Measurements from ENCODE around the gene IGLON5.

IGLON5 gene

DNA sequence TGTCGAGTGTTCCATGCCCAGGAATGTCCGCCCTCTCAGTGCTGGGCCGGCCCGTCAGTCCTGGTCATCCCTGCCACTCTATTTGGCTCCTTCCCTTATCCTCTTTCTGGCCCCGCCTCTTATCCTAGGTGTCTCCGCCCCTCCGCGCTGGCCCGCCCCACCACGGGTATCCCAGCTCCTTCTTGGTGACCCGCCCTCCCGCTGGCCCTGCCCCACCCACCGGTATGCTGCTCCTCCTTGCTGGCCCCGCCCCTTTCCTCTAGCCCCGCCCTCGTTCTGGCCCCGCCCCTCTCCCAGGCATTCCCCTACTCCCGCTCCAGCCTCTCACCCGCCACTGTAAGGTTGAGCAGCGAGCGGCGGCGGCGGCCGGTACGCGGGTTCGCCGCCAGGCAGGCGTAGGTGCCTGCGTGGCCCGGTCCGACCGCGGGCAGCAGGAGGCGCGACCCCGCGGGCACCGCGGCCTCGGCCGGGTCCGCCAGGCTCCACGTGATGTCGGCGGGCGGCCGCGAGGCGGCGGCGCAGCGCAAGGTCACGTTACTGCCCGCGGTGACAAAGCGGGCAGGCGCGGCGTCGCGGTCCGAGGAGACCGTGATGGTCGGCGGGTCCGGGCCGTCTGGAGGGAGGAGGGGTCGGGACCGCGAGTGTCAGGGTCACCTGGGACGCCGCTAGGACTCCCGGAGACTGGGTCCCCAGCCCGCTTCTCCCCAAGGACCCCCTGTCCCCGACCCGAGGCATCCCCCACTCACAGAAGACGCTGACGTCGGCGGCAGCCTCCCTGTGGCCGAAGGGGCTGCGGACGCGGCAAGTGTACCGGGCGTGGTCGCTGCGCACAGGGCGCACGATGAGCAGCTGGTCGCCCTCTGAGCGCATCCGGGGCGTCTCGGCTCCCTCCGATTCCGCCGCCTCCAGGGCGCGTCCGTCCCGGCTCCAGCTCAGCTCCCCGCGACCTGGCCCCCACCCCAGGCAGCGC lies 28.5 kb downstream of the IGLON5 start:
- Mint-ChIP-seq H3K27ac (peak overlapping the region; percentile 83), H3K4me1 (ENCODE audit: low read depth) (peaks cover 20% of the 10 kb centered on the region), H3K9me3 (ENCODE audit: low read depth) (no peaks in the 10 kb centered on the region), H3K27me3 (peaks cover 3% of the 10 kb centered on the region), H3K36me3 (peaks cover 2% of the 10 kb centered on the region), H3K4me3 (peak overlapping the region; percentile 95)

DNA sequence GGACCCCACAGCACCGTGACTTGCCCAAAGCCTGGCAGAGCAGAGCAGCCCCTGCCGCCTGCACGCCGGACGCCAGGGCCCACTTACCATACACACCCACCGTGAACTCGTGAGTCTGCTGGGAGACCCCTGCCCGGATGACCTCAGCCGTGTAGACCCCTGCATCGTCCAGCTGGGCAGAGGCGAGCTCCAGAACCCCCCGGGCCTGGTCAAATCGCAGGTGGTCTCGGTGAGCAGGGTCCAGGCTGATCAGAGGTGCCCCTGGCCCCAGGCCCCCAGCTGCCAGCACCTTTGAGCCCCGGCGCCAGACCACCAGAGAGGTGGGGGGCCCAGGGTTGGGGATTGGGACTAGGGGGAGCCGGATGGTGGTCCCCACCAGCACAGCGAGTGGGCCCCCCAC lies 29.6 kb downstream of the IGLON5 start:
- H3K27me3 Mint-ChIP-seq, result no peaks in the 10 kb centered on the region
- no peak overlapping the region for H3K27ac Mint-ChIP-seq
- H3K4me3 Mint-ChIP-seq, result peak overlapping the region; percentile 77
- no peaks in the 10 kb centered on the region for H3K9me3 Mint-ChIP-seq (ENCODE audit: low read depth)
- peaks cover 2% of the 10 kb centered on the region for H3K36me3 Mint-ChIP-seq
- peaks cover 20% of the 10 kb centered on the region for H3K4me1 Mint-ChIP-seq (ENCODE audit: low read depth)

DNA sequence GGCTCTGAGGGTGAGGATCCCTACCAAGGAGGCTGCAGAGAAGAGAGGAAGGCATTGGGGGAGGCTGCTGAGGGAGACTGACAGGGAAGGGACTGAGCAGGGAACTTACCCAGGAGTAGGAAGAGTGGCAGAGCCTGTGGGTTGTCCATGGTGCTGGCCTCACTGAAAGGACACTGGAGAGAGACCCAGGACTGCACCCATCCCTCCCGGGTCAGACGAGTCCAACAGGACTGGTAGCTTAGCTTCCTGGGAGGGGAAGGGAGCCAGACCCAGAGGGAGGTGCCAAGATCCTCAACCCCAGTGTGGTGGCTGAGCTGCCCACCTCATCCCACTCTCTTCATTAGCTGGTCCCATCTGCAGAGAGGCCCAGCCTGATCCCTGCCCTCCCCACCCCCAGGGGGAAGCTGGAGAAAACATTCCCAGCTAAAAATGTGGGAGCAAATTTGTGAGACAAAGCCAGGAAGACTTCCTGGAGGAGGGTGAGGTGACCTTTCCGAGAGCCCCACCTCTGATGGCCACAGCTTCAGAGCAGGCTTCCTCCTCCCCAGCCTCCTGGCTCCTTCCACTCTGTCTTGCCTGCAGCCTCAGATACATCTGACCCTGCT lies 30.6 kb downstream of the IGLON5 start, which contains the start of gene VSIG10L:
Gene VSIG10L, minus strand, starts transcription at position 164 of the 605 bp plus-strand sequence. Its CDS starts 15 bp downstream, at position 149.
- Mint-ChIP-seq H3K9me3 (ENCODE audit: low read depth) (no peaks in the 10 kb centered on the region), H3K27me3 (no peaks in the 10 kb centered on the region), H3K36me3 (peaks cover 2% of the 10 kb centered on the region), H3K27ac (peak within 1 kb of the TSS; percentile 22), H3K4me1 (ENCODE audit: low read depth) (peaks cover 20% of the 10 kb centered on the region), H3K4me3 (peak within 1 kb of the TSS; percentile 77)

DNA sequence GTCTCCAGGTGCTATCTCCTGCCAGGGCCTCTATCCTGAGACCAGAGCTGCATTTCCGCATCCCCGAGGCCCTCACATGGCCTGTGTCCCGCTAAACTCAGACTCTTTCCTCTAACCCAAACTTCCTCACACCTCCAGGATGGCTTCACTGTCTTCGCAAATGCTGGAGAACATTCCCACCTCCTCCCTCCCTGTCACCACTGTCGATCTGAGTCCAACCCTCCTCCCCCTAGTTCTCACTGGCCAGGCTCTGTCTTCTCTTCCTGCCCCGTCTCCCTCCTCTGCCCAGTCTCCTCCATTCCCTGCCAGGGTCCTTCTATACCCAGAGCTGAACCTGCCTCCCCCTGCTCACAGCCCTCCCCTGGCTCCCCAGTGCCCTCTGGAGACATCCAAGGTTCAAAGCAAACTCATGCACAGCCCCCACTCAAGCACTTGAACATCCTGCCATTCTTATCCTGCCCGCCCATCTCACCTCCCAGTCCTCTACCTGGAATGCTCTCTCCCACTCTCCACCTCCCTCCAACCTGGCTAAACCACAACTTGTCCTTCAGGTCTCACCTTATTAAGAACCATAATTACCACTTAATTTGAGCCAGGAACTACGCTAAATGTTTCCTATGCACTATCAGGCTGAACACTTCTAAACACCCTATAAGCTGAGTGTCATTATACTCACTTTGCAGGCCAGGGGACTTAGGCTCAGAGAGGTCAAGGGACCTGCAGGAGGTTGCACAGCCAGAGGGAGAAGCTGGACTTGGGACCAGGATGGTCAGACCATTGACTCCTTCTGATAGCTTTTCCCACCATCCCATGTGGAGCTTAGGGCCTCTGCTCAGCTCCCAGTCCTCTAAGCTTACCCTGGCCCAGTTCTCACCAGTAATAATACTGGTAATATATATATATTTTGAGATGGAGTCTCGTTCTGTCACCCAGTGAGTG lies 31.5 kb downstream of the IGLON5 start:
- Mint-ChIP-seq H3K9me3 (ENCODE audit: low read depth) (no peaks in the 10 kb centered on the region), H3K27me3 (no peaks in the 10 kb centered on the region), H3K36me3 (peaks cover 5% of the 10 kb centered on the region), H3K4me1 (ENCODE audit: low read depth) (peaks cover 20% of the 10 kb centered on the region), H3K4me3 (no peak overlapping the region), H3K27ac (no peak overlapping the region)

DNA sequence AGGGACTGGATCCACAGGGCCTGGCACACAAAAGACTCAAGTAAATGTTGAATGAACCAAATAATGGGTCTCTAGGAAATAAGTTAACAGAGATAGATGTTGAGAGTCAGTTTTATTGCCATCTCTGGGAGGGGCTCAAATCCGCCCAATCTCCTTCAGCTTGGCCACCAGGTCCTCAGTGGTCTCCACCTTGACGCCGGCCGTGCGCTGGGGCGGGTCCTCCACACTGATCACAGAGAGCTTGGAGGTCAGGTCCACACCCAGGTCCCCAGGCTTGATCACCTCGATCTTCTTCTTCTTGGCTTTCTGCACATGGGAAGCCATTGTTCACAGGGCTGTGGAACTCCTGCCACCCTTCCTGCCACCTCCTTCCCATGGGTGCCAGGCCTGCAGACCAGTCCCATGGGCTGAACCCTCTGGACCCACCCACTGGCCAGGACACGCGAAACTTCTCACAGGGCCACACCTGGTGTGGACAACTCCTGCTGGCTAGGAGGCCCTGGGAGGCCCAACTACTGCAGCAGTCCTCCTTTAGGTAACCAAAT lies 33.7 kb downstream of the IGLON5 start:
- H3K27me3 Mint-ChIP-seq, result no peaks in the 10 kb centered on the region
- H3K27ac Mint-ChIP-seq, result peak overlapping the region; percentile 78
- peaks cover 7% of the 10 kb centered on the region for H3K4me1 Mint-ChIP-seq (ENCODE audit: low read depth)
- no peaks in the 10 kb centered on the region for H3K9me3 Mint-ChIP-seq (ENCODE audit: low read depth)
- H3K4me3 Mint-ChIP-seq, result no peak overlapping the region
- peaks cover 5% of the 10 kb centered on the region for H3K36me3 Mint-ChIP-seq

DNA sequence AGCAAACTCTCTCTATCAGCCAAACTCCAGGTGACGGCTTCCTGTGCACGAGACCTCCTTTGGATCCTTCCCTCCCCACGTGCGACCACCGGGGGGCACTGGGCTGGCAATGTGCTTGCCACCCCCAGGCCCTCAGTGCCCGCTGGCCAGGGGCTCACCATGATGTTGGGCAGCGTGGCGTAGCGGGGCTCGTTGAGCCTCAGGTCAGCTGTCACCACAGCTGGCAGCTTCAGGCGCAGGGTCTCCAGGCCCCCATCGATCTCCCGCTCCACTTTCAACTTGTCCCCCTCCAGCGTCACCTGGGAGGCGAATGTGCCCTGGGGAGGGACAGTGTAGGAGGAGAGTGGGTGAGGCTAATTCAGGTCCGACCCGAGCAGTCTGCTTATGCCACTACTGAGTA lies 35.3 kb downstream of the IGLON5 start:
- no peaks in the 10 kb centered on the region for H3K9me3 Mint-ChIP-seq (ENCODE audit: low read depth)
- H3K4me1 Mint-ChIP-seq (ENCODE audit: low read depth), result peaks cover 3% of the 10 kb centered on the region
- peaks cover 5% of the 10 kb centered on the region for H3K36me3 Mint-ChIP-seq
- no peak overlapping the region for H3K27ac Mint-ChIP-seq
- H3K27me3 Mint-ChIP-seq, result no peaks in the 10 kb centered on the region
- no peak overlapping the region for H3K4me3 Mint-ChIP-seq

DNA sequence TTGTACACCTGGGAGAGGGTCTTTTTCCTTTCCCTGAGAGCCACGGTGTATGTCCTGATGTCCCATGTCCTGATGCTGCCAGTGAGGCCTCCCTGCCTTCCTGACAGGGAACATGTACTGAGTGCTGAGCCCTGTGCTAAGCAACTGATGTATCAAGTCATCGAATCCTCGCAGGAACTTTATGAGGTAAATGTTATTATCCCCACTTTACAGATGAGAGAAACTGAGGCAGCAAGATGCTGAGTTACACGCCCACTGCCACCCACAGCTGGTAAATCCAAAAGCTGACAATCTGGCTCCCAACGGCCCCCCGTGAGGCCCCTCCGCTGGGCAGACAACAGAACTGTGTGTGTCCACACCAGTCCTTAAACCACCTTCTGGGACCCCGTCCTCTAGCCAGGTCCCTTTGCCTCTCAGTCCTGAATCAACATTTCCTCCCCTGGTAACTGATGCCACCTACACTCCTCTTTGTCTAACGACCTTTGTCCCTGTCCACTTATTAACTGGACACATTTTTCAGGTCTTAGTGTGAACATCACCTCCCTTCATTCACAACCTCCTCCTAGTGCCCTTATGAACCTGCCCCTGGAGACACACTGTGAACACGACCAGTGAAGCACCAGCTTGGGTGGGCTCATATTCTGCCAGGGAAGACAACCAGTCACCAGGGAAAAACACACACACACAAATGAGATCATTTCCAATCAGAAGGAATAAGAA lies 35.9 kb downstream of the IGLON5 start:
- H3K9me3 Mint-ChIP-seq (ENCODE audit: low read depth), result no peaks in the 10 kb centered on the region
- peaks cover 3% of the 10 kb centered on the region for H3K4me1 Mint-ChIP-seq (ENCODE audit: low read depth)
- peak overlapping the region; percentile 1 for H3K27ac Mint-ChIP-seq
- peaks cover 5% of the 10 kb centered on the region for H3K36me3 Mint-ChIP-seq
- H3K4me3 Mint-ChIP-seq, result no peak overlapping the region
- H3K27me3 Mint-ChIP-seq, result no peaks in the 10 kb centered on the region

DNA sequence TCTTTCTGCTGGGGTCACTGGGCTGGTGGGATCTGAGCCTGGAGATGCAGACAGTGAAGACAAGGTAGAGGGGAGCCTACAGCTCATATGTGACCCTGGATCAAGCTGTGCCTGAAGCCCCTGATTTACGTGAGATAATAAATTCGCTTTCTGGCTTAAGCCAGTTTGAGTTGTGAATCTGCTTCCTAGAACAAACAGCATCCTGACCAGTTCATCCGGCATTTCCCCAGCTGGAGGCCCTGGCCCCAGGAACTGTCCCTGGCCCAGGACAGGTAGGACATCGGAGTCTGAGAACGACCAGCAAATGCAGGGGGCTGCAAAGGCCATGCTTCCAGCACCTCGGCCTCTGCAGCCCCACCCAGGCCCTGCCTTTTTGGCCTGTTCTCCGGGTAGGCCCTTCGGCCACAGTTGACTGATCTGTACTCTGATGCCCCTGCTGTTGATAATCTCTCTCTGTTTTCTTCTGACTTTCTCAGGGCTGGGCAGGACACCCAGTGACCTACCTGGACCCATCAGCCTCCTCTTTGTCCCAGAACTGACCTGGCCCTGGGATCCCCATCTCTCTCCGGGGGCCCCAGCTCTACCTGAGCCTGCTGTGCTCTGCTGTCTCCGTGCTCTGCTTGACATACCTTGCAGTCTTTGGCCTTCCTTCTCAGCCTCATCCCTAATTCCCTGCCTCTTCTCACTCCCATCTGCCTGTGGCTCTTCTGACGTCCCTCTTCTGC lies 40.0 kb downstream of the IGLON5 start:
- H3K27ac Mint-ChIP-seq, result no peak overlapping the region

DNA sequence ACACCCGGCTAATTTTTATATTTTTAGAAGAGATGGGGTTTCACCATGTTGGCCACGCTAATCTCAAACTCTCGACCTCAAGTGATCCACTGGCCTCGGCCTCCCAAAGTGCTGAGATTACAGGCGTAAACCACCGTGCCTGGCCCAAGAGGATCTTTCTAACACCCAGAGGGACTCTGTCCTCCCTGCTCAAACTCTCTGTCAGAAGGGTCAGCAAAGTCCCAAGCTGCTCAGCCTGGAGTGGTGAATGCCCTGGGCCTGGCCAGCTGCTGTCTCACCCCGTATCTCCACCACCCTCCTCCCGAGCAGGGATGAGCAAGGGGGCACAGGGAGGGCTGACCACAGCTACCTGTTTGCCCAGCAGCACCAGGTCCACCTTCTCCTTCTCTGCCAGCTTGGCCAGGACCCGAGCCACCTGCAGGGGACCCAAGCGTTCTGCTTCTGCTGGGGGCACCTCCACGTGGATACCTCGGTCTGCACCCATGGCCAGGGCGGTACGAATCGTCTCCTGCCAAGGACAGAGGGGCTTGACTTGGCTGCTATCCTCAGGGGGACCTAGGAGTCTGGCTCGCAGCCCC lies 41.4 kb downstream of the IGLON5 start:
- no peaks in the 10 kb centered on the region for H3K9me3 Mint-ChIP-seq (ENCODE audit: low read depth)
- H3K4me3 Mint-ChIP-seq, result no peak overlapping the region
- no peak overlapping the region for H3K27ac Mint-ChIP-seq
- no peaks in the 10 kb centered on the region for H3K36me3 Mint-ChIP-seq
- H3K4me1 Mint-ChIP-seq (ENCODE audit: low read depth), result peaks cover 26% of the 10 kb centered on the region
- H3K27me3 Mint-ChIP-seq, result no peaks in the 10 kb centered on the region

More for the DNA sequence above, 40.0 kb downstream of the IGLON5 start:
- Mint-ChIP-seq H3K4me3 (no peak overlapping the region), H3K27me3 (no peaks in the 10 kb centered on the region), H3K4me1 (ENCODE audit: low read depth) (peaks cover 19% of the 10 kb centered on the region), H3K9me3 (ENCODE audit: low read depth) (no peaks in the 10 kb centered on the region), H3K36me3 (peaks cover 3% of the 10 kb centered on the region)

DNA sequence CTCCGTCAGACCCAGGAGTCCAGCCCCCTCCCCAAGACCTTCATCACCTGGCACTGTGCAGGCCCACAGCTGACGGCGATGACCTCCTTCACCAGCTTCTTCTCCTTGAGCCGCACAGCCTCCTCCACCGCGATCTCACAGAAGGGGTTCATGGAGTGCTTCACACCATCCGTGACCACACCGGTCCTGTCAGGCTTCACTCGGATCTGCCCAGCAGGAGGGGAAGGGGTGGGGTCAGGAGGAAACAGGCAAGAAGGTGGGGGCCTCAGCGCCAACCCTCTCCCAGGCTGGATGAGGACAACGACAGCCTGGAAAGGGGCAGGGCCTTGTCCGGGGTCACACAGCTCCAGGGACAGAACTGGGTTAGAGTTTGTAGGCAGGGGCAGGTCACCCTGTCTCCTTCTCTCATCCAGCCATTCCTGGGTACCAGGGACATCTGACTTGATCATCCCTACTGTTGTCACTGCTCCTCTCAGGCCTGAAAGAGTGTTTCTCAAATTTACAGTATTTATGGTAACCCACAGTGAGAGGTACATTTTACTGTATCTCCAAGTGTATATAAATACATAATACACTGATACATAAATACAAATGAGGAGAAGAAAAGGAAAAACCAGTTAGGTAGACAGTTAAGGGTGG lies 42.8 kb downstream of the IGLON5 start:
- H3K36me3 Mint-ChIP-seq, result no peaks in the 10 kb centered on the region
- H3K27ac Mint-ChIP-seq, result peak overlapping the region; percentile 46
- H3K4me1 Mint-ChIP-seq (ENCODE audit: low read depth), result peaks cover 28% of the 10 kb centered on the region
- H3K27me3 Mint-ChIP-seq, result no peaks in the 10 kb centered on the region
- H3K9me3 Mint-ChIP-seq (ENCODE audit: low read depth), result no peaks in the 10 kb centered on the region
- H3K4me3 Mint-ChIP-seq, result no peak overlapping the region

DNA sequence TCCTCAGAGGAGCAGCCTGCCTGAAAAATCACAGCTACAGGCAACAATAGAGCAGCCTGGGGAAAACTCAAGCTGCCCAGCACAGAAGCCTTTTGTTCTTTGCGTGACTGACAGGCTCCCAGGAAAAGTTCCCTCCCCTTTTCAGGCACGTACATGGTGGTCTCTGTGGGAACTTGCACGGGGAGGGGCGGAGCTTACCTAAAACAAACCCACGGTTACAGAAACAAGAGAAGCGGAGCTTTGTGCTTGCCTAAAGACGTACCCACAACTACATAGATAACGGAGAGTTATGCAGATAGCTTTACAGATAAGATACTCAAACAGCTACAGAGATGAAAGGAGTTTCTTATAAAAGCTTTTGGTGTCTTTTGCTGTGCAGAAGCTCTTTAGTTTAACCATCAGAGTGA lies 43.3 kb downstream of the IGLON5 start:
- H3K27ac Mint-ChIP-seq, result peak overlapping the region; percentile 82
- no peaks in the 10 kb centered on the region for H3K9me3 Mint-ChIP-seq (ENCODE audit: low read depth)

DNA sequence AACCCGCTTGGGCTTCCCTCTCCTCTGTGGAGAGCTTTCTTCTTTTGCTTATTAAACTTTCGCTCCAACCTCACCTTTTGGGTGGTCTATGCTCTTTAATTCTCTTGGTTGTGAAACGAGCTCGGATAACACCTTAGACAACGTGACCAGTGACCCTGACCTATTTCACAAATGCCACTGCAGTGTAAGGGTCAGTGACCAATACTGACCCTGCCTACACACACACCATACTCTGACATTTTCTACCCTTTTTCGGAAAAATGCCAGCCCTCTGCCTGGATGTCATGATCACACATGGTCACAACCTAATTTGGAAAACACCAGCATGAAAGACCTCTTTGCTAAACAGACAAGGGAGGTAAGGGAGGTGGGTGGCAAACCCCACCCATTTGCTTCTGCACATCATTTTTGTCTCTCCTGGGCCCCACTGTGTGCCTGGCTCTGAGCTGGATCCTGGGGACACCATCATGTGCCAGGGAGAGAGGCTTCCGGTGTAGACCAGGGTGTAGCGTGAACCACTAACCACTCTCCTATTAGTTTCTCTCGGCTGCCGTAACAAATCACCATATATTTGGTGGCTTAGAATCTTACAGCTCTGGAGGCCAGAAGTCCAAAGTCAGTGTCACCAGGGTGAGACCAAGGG lies 44.8 kb downstream of the IGLON5 start:
- peaks cover 35% of the 10 kb centered on the region for H3K4me1 Mint-ChIP-seq (ENCODE audit: low read depth)
- H3K27ac Mint-ChIP-seq, result peak overlapping the region; percentile 72
- H3K27me3 Mint-ChIP-seq, result no peaks in the 10 kb centered on the region
- H3K36me3 Mint-ChIP-seq, result no peaks in the 10 kb centered on the region
- H3K9me3 Mint-ChIP-seq (ENCODE audit: low read depth), result no peaks in the 10 kb centered on the region
- H3K4me3 Mint-ChIP-seq, result peak overlapping the region; percentile 18

More for the DNA sequence above, 43.3 kb downstream of the IGLON5 start:
- H3K36me3 Mint-ChIP-seq, result no peaks in the 10 kb centered on the region
- no peaks in the 10 kb centered on the region for H3K27me3 Mint-ChIP-seq
- peak overlapping the region; percentile 58 for H3K4me3 Mint-ChIP-seq
- H3K4me1 Mint-ChIP-seq (ENCODE audit: low read depth), result peaks cover 31% of the 10 kb centered on the region
